ENCODE results near the gene KIAA1671. TPM values are rescaled to one million over a fixed set of nuclear protein-coding genes. Genes with fewer than 3 reads are reported as not detected.

KIAA1671 gene
- polyA plus RNA-seq, 1 donor (not counting 4 experiments of a cell fraction or from before 2014, with no cell fraction given): 17.4 TPM

DNA sequence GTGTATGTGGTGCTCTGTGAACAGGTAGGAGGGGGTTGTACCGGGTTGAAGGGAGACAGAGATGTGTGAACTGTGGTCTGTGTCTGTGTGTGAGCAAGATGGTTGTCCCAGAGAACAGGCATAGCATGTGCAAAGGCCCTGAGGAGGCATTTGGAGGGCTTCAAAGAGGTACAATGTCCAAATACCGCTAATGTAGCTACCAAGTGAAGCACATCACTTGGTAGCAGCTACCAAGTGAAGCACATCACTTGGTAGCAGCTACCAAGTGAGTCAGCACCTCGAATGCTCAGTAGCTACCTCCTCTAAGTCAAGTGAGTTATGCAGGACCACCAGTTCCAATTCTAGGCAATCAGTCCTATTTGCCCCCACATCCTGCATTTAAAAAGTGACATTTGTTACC, 72.4 kb downstream of the KIAA1671 start:
- TF ChIP-seq EZH2 (IDR thresholded peaks at IDR 0.05; ENCODE audit: low read length): no peak
- TF ChIP-seq, protein P1, sequence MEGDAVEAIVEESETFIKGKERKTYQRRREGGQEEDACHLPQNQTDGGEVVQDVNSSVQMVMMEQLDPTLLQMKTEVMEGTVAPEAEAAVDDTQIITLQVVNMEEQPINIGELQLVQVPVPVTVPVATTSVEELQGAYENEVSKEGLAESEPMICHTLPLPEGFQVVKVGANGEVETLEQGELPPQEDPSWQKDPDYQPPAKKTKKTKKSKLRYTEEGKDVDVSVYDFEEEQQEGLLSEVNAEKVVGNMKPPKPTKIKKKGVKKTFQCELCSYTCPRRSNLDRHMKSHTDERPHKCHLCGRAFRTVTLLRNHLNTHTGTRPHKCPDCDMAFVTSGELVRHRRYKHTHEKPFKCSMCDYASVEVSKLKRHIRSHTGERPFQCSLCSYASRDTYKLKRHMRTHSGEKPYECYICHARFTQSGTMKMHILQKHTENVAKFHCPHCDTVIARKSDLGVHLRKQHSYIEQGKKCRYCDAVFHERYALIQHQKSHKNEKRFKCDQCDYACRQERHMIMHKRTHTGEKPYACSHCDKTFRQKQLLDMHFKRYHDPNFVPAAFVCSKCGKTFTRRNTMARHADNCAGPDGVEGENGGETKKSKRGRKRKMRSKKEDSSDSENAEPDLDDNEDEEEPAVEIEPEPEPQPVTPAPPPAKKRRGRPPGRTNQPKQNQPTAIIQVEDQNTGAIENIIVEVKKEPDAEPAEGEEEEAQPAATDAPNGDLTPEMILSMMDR (optimal IDR thresholded peaks at IDR 0.05 in 1 of 3, IDR thresholded peaks at IDR 0.05 in 1 of 3, conservative IDR thresholded peaks at IDR 0.05 in 1 of 3; ENCODE audit: extremely low read depth in 1 of 3, insufficient read depth in 2 of 3, low read length in 3 of 3): no peak
- Histone ChIP-seq H2AFZ (ENCODE audit: control insufficient read depth, low read length) (no peak overlapping the region), H3K27ac (ENCODE audit: control insufficient read depth, insufficient read depth, low read length) (no peak overlapping the region), H4K20me1 (ENCODE audit: control insufficient read depth, extremely low read depth, insufficient read depth, low read length) (no peaks in the 10 kb centered on the region), H3K9ac (ENCODE audit: control insufficient read depth, extremely low read depth, insufficient read depth, low read length) (no peak overlapping the region), H3K4me2 (ENCODE audit: control insufficient read depth, extremely low read depth, insufficient read depth, low read depth, low read length) (no peak overlapping the region), H3K36me3 (ENCODE audit: control insufficient read depth in 2 of 2, extremely low read depth in 1 of 2, insufficient read depth in 2 of 2, low read length in 2 of 2) (peaks cover 11 to 21% of the 10 kb centered on the region in 2 experiments), H3K9me1 (ENCODE audit: control insufficient read depth, extremely low read depth, insufficient read depth, low read length) (no peaks in the 10 kb centered on the region), H3K79me2 (ENCODE audit: control insufficient read depth, insufficient read depth, low read length) (peaks cover 4% of the 10 kb centered on the region), H3K4me1 (ENCODE audit: control insufficient read depth, extremely low read depth, insufficient read depth, low read length) (peaks cover 25% of the 10 kb centered on the region), H3K4me3 (ENCODE audit: control insufficient read depth in 2 of 3, extremely low read depth in 1 of 3, insufficient read depth in 2 of 3, low read depth in 1 of 3, low read length in 3 of 3) (no peak overlapping the region), H3K9me3 (ENCODE audit: control insufficient read depth, low read depth, low read length) (no peaks in the 10 kb centered on the region), H3K27me3 (ENCODE audit: control insufficient read depth, extremely low read depth, insufficient read depth, low read length) (no peaks in the 10 kb centered on the region)
- dilution Hi-C loops (cut with MboI; ENCODE audit: extremely low pct_ligation_motif_present, low sequenced_read_pairs): no loop called here
- FAIRE-seq (peak; percentile 9), DNase-seq (ENCODE audit: low read depth, low spot score) (no peak)

DNA sequence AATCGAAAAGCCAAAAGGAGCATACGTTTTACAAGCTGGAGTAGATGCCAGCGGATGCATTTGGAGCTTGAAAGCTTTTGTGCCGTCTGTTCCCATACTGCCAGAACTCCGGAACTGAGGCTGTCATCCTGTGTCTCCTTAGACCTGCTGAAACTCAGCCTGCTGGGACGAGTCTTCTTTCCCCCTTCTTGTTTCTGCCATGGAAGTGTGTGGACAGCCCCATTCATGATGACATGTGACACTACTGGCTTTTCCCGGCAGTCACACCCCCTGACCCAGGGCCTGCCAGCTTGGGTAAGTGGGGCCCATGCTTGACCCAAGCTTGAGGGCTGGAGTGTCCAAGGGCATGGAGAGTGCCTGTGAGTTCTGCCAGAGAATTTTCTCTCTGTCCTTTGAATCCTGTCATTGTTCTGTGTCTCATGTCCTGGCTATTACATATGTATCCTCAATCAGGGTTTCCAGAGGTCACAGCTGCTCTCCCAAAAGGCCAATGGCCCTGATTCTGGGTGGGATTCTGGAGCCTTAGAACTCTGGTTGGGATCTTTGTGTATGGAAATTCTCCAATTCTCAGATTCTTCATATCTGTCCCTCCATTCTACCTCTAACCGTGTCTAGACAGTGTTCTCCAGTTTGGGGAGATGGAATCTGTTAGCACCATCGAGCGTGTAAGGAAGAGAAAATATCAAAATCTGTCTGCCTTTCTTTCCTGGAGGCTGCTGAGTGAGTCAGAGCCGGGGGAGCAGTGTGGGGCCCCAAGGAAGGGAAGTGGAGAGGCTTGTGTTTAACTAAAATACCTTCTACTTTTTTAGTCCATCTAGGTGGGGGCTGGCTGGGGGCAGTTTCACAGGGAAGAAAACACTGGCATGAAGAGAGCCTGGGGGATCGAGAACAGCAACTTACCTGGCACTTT, 73.2 kb downstream of the KIAA1671 start:
- FAIRE-seq: peak; percentile 83
- peaks cover 10 to 21% of the 10 kb centered on the region in 2 experiments for H3K36me3 ChIP-seq (ENCODE audit: control insufficient read depth in 2 of 2, extremely low read depth in 1 of 2, insufficient read depth in 2 of 2, low read length in 2 of 2)

More for the DNA sequence above, 73.2 kb downstream of the KIAA1671 start:
- TF ChIP-seq, protein P1 (optimal IDR thresholded peaks at IDR 0.05 in 1 of 3, IDR thresholded peaks at IDR 0.05 in 1 of 3, conservative IDR thresholded peaks at IDR 0.05 in 1 of 3; ENCODE audit: extremely low read depth in 1 of 3, insufficient read depth in 2 of 3, low read length in 3 of 3): no peak
- no peak for TF ChIP-seq EZH2 (IDR thresholded peaks at IDR 0.05; ENCODE audit: low read length)
- Histone ChIP-seq H3K4me2 (ENCODE audit: control insufficient read depth, extremely low read depth, insufficient read depth, low read depth, low read length) (peak overlapping the region; percentile 50), H3K9ac (ENCODE audit: control insufficient read depth, extremely low read depth, insufficient read depth, low read length) (peak overlapping the region; percentile 14), H3K9me3 (ENCODE audit: control insufficient read depth, low read depth, low read length) (no peaks in the 10 kb centered on the region), H3K27ac (ENCODE audit: control insufficient read depth, insufficient read depth, low read length) (peak overlapping the region; percentile 60), H4K20me1 (ENCODE audit: control insufficient read depth, extremely low read depth, insufficient read depth, low read length) (no peaks in the 10 kb centered on the region), H3K4me1 (ENCODE audit: control insufficient read depth, extremely low read depth, insufficient read depth, low read length) (peaks cover 25% of the 10 kb centered on the region), H3K27me3 (ENCODE audit: control insufficient read depth, extremely low read depth, insufficient read depth, low read length) (no peaks in the 10 kb centered on the region), H2AFZ (ENCODE audit: control insufficient read depth, low read length) (no peak overlapping the region), H3K9me1 (ENCODE audit: control insufficient read depth, extremely low read depth, insufficient read depth, low read length) (no peaks in the 10 kb centered on the region), H3K79me2 (ENCODE audit: control insufficient read depth, insufficient read depth, low read length) (peaks cover 2% of the 10 kb centered on the region), H3K4me3 (ENCODE audit: control insufficient read depth in 2 of 3, extremely low read depth in 1 of 3, insufficient read depth in 2 of 3, low read depth in 1 of 3, low read length in 3 of 3) (no peak overlapping the region)
- no peak for DNase-seq (ENCODE audit: low read depth, low spot score)
- dilution Hi-C loops (cut with MboI; ENCODE audit: extremely low pct_ligation_motif_present, low sequenced_read_pairs): no loop called here

All from keratinocyte (primary cell).